Body of pancreas (tissue), 4 donors: ENCODE results near the gene PRR9.

ENCODE experiments used
- CTCF ChIP-seq, 7 experiments: fragments of 450-650 bp in 4 of 7; fragments of 200-600 bp in 3 of 7; sonication (generic) in 3 of 7; IDR thresholded peaks; one replicate each; pipeline ENCODE4 v1.5.1; 2016 to 2019; ENCODE audit warnings: antibody characterized with exemption in 7 of 7
- POLR2A ChIP-seq, 3 donors: fragments of 450-650 bp; IDR thresholded peaks; one replicate each; pipeline ENCODE4 v1.6.1; 2016; ENCODE audit warnings: antibody characterized with exemption in 3 of 3, mild to moderate bottlenecking in 2 of 3

- TF ChIP-seq CTCF (IDR thresholded peaks at IDR 0.05) (peak in 1 of 7 experiments; percentile 6), POLR2A (IDR thresholded peaks at IDR 0.05) (no peak)
Observed at GRCh38 chr1:153238527-153238926, 21.1 kb downstream of the PRR9 start.
